Lower lobe of right lung (tissue), 2 donors: Measurements from ENCODE around the gene GPC6. TPM values are rescaled to one million over a fixed set of nuclear protein-coding genes. Genes with fewer than 3 reads are reported as not detected.
A peak's percentile ranks its signal among the peaks of the same experiment; 100 is the strongest.

ENCODE experiments used
- ATAC-seq, 2 donors: fragments of 200-7000 bp; cut with Tn5 transposase; one replicate each; pipeline ENCODE4 v1.9.1; 2020 to 2022; ENCODE audit warnings: mild to moderate bottlenecking in 2 of 2, moderate library complexity in 2 of 2
- DNase-seq: peaks from one replicate; pipeline ENCODE4 v3.0.0-alpha.2; 2020
- H3K27ac ChIP-seq: fragments of 200-600 bp; one replicate; pipeline ENCODE4 v1.8.0; 2022
- H3K27me3 ChIP-seq: fragments of 200-600 bp; one replicate; pipeline ENCODE4 v1.8.0; 2022; ENCODE audit warnings: low read depth
- H3K36me3 ChIP-seq: fragments of 200-600 bp; one replicate; pipeline ENCODE4 v1.8.0; 2022; ENCODE audit warnings: mild to moderate bottlenecking
- H3K4me1 ChIP-seq: fragments of 200-600 bp; one replicate; pipeline ENCODE4 v1.8.0; 2022
- H3K4me3 ChIP-seq: fragments of 200-600 bp; one replicate; pipeline ENCODE4 v1.8.0; 2022; ENCODE audit warnings: mild to moderate bottlenecking
- H3K9me3 ChIP-seq: fragments of 200-600 bp; one replicate; pipeline ENCODE4 v1.8.0; 2022
- intact Hi-C: fragments of 100-400 bp; cut with DNase I; formaldehyde crosslinking; loops from one replicate; pipeline ENCODE4 v1.11.0; 2022
- total RNA-seq: library from RNA; stranded (reverse); fragmentation: NEBNext Ultra II Directional; extraction: Animal tissue kit (Norgen Biotek cat#: 25700); gene quantifications from one replicate; pipeline ENCODE4 v1.2.1, GENCODE V29; 2021
- TF ChIP-seq, protein P1 (sequence below): fragments of 200-600 bp; IDR thresholded peaks from one replicate; pipeline ENCODE4 v1.8.0; 2022; ENCODE audit warnings: antibody characterized with exemption, mild to moderate bottlenecking
- donor health status: DM: no; HTN: yes; CAD: no; lungs with severe emphysema.

The GPC6 gene
- total RNA-seq, 1 donor from 2014 or later, result 5.5 TPM

- no peaks in the 10 kb centered on the region for H3K4me1 ChIP-seq
- H3K36me3 ChIP-seq, result no peaks in the 10 kb centered on the region
- no peaks in the 10 kb centered on the region for H3K27me3 ChIP-seq
- intact Hi-C loops, result no loop called here
- H3K9me3 ChIP-seq, result no peaks in the 10 kb centered on the region
- TF ChIP-seq, protein P1, sequence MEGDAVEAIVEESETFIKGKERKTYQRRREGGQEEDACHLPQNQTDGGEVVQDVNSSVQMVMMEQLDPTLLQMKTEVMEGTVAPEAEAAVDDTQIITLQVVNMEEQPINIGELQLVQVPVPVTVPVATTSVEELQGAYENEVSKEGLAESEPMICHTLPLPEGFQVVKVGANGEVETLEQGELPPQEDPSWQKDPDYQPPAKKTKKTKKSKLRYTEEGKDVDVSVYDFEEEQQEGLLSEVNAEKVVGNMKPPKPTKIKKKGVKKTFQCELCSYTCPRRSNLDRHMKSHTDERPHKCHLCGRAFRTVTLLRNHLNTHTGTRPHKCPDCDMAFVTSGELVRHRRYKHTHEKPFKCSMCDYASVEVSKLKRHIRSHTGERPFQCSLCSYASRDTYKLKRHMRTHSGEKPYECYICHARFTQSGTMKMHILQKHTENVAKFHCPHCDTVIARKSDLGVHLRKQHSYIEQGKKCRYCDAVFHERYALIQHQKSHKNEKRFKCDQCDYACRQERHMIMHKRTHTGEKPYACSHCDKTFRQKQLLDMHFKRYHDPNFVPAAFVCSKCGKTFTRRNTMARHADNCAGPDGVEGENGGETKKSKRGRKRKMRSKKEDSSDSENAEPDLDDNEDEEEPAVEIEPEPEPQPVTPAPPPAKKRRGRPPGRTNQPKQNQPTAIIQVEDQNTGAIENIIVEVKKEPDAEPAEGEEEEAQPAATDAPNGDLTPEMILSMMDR, result no peak
- H3K4me3 ChIP-seq, result peak overlapping the region; percentile 38
- no peak overlapping the region for H3K27ac ChIP-seq
- ATAC-seq (no peak), DNase-seq (no peak)
Observed at GRCh38 chr13:93455861-93456260, 229.3 kb downstream of the GPC6 start.

- intact Hi-C loops, result no loop called here
- DNase-seq (no peak), ATAC-seq (no peak)
- Histone ChIP-seq H3K27me3 (no peaks in the 10 kb centered on the region), H3K27ac (no peak overlapping the region), H3K4me3 (no peak overlapping the region), H3K9me3 (no peaks in the 10 kb centered on the region), H3K4me1 (no peaks in the 10 kb centered on the region), H3K36me3 (no peaks in the 10 kb centered on the region)
- TF ChIP-seq, protein P1, result no peak
Observed at GRCh38 chr13:93460005-93460404, 233.4 kb downstream of the GPC6 start.

GRCh38 chr13:93462151-93462550, 235.5 kb downstream of the GPC6 start:
- no peaks in the 10 kb centered on the region for H3K9me3 ChIP-seq
- ATAC-seq, result no peak
- H3K27me3 ChIP-seq, result no peaks in the 10 kb centered on the region
- no peaks in the 10 kb centered on the region for H3K4me1 ChIP-seq
- TF ChIP-seq, protein P1, result no peak
- no peak for DNase-seq
- no peak overlapping the region for H3K27ac ChIP-seq
- no peak overlapping the region for H3K4me3 ChIP-seq
- intact Hi-C loops, result no loop called here
- H3K36me3 ChIP-seq, result no peaks in the 10 kb centered on the region

GRCh38 chr13:93466502-93467036, 240.0 kb downstream of the GPC6 start:
- no peaks in the 10 kb centered on the region for H3K36me3 ChIP-seq
- H3K27me3 ChIP-seq, result no peaks in the 10 kb centered on the region
- ATAC-seq, result no peak
- H3K4me1 ChIP-seq, result no peaks in the 10 kb centered on the region
- H3K27ac ChIP-seq, result no peak overlapping the region
- peaks cover 9% of the 10 kb centered on the region for H3K9me3 ChIP-seq
- TF ChIP-seq, protein P1, result no peak
- no peak for DNase-seq
- no peak overlapping the region for H3K4me3 ChIP-seq
- intact Hi-C loops, result no loop called here

DNA sequence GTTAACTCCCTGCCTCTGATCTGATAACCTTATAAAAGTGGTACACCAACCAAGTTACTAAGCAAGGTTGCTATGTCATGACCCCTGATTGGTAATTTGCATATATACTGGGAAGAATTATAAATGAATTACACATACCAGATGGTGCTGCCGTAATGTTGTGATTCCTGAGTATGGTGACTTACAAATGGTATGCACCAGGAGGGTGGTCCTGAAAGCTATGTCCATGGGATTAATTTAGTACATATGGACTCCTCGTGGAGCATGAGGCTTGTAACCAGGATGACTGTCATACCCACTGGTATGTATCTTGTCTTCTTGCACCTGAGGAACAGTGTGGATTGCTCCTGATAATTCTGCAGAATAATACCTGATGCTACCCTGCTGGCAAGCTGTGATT, 240.6 kb downstream of the GPC6 start:
- ATAC-seq (no peak), DNase-seq (no peak)
- intact Hi-C loops, result no loop called here

More for the DNA sequence above, 240.6 kb downstream of the GPC6 start:
- Histone ChIP-seq H3K27me3 (no peaks in the 10 kb centered on the region), H3K4me3 (no peak overlapping the region), H3K4me1 (no peaks in the 10 kb centered on the region), H3K9me3 (peaks cover 9% of the 10 kb centered on the region), H3K36me3 (no peaks in the 10 kb centered on the region), H3K27ac (no peak overlapping the region)
- TF ChIP-seq, protein P1, result no peak
